Muscle of back (tissue), 11 donors: ENCODE results near the gene RALA. TPM values are rescaled to one million over a fixed set of nuclear protein-coding genes. Genes with fewer than 3 reads are reported as not detected.
"Not testable (repeated sequence)": the region's sequence is repeated elsewhere in the genome, so short reads cannot be mapped to it uniquely, and the experiment has no call there.

Experiments
- DNase-seq, 3 donors: peaks; one replicate each; pipeline versions ENCODE4 v3.0.0 to v3.0.0-alpha.2; 2013
- polyA plus RNA-seq, 10 donors: library from polyadenylated mRNA; unstranded; fragments of 120-200 nt; gene quantifications; one replicate each; pipeline ENCODE4 v1.2.1, GENCODE V29; 2013; ENCODE audit not compliant: insufficient read length in 10 of 10

The RALA gene
- polyA plus RNA-seq, 10 donors = 52.2 to 69.1 (median 56.7) TPM

DNA sequence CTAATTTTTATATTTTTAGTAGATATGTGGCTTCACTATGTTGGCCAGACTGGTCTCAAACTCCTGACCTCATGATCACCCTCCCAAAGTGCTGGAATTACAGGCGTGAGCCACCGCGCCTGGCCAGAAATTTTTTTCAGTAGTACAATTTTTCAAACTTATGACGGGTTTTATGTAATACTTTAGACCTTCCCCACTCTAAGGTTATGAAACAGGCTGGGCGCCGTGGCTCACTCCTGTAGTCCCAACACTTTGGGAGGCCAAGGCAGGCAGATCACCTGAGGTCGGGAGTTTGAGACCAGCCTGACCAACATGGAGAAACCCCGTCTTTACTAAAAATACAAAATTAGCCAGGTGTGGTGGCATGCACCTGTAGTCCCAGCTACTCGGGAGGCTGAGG, 56.5 kb downstream of the RALA start:
- DNase-seq = not testable (repeated sequence)

DNA sequence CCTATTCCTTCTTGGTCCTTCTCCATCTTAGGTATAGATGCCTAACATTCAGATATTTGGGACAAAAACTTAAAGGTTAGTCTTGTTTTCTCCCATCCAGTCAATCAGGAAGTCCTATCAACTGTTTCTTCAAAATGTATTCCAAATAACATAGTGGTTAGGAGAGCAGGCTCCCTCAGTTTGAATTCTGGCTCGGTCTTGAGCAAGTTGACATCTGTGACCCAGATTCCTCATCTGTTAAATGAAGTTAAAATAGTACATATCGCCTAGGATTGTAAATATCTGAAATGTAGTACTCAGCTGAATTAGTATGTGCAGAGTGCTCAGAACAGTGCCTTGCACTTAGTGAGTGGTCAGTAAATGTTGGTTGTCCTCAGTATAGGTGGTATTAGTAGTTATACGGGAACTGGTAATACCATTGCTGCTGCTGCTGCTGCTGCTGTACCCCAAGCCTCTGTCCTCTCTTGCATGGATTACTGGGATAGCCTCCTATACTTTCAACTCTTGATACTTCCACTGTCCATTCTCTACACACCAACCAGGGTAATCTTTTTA, 58.6 kb downstream of the RALA start:
- DNase-seq = peak in 1 of 3 donors; percentile 44

DNA sequence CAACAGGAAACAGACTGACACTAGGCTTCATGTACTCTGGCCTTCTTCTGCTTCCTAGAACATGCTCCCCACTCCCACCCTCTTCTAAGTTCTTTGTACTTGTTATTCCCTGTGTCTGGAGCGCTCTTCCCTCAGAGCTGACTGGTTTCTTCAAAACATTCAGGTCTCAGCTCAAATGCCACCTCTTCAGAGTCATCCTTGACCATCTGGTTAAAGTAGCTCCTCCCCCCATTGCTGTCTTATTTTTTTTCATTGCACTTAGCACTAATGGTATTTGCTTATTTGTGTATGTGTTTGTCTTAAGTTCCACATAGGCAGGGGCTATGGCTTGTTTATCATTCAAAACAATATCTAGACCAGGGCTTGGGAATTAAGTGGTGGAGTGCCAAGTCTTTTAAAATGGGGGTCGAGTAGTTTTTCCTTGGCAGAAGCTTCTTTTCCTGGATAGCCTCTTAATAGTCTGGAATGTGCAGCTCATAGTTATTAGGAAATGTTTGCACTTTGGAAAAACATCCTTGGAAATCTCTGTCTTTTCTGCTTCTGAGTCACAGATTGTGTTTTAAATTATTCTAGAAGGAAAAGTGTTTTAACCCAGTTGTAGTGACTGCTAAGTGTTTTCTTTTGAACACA, 60.0 kb downstream of the RALA start:
- peak; percentile 66 to 84 (median 67) for DNase-seq

DNA sequence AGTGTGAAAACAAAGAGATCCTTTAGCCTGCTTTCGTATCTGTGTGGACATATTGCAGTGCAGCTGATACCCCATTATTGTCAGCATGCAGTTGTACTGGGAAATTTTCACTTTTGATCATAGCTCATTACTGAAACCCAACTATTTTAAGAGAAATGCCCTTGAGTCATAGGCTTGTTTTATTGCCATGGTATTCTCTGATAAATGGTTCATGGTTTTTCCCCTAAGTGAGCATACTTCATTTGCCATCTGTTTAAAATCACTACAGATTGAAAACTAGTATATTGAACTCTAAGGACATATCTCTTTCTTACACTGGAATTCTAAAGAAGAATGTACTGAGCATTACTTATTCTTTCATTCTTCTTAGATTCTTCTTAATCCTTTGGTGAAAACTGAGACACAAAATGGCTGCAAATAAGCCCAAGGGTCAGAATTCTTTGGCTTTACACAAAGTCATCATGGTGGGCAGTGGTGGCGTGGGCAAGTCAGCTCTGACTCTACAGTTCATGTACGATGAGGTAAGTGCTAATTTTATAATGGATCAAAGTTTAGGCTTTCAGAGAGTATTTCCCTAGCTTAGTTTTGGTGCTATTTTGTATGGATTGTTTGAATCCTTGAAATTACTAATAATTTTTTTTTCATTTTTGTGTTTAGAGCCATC, 63.0 kb downstream of the RALA start:
- peak in 2 of 3 donors; percentile 43 to 50 for DNase-seq

DNA sequence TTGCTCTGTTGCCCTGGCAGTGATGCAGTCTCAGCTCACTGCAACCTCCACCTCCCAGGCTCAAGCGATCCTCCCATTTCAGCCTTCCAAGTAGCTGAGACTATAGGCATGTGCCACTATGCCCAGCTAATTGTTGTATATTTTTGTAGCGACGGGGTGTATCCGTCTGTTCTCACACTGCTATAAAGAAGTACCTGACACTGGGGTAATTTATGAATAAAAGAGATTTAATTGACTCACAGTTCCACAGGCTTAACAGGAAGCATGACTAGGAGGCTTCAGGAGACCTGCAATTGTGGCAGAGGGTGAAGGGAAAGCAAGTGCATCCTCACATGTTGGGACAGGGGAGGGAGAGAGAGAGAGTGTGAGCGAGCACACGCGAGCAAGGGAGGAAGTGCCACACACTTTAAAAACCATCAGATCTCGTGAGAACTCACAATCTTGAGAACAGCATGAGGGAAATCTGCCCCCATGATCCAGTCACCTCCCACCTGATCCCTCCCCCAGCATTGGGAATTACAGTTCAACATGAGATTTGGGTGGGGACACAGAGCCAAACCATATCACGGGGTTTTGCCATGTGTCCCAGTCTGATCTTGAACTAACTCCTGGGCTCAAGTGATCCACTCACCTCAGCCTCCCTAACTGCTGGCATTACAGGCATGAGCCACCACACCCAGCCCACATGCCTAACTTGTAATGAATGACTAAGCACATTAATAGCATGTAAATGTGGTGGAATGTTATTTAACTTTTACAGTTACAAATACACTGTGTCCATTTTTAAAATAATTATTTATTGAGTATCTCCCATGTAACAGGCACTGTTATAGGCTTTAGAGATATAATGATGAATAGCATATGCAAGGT, 65.5 kb downstream of the RALA start:
- no peak for DNase-seq

DNA sequence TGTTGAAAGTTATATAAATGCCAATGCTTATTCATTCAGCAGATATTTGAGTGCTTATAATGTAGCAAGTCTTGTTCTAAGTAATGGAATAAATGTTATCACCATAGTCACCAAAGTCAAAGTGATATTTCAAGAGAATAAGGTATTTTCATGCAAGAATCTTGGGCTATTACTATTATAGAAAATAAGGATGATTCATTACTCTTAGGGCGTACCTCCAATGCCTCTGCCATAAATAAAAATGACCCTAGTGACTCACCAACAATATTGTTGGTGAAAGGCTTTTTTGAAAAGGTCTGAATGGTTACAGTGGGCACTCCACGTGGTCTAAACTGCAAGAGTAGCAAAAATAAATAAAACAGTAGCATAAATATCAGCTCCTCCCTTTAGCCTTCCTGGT, 68.4 kb downstream of the RALA start:
- no peak for DNase-seq

DNA sequence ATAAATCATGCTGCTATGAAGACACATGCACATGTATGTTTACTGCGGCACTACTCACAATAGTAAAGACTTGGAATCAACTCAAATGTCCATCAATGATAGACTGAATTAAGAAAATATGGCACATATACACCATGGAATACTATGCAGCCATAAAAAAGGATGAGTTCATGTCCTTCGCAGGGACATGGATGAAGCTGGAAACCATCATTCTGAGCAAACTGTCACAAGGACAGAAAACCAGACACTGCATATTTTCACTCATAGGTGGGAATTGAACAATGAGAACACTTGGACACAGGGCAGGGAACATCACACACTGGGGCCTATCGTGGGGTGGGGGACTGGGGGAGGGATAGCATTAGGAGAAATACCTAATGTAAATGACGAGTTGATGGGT, 69.7 kb downstream of the RALA start:
- DNase-seq = not testable (repeated sequence)

DNA sequence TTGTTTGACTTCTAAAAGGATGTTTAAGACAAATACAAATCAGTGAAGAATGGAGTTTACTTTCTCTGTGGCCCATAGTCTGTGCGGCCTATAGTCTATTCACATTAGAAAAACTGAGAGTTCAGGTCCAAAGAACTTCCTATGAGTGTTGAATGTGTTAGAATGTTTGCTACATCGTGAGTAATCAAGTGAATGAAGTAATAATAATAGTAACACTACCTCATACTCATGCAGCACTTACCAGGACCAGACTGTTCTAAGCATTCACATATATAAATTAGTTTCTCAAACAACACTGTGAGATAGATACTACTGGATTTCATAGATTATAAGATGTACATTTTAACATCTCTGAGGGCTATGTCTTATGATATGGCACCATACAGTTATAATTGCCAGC, 70.4 kb downstream of the RALA start:
- DNase-seq = no peak

DNA sequence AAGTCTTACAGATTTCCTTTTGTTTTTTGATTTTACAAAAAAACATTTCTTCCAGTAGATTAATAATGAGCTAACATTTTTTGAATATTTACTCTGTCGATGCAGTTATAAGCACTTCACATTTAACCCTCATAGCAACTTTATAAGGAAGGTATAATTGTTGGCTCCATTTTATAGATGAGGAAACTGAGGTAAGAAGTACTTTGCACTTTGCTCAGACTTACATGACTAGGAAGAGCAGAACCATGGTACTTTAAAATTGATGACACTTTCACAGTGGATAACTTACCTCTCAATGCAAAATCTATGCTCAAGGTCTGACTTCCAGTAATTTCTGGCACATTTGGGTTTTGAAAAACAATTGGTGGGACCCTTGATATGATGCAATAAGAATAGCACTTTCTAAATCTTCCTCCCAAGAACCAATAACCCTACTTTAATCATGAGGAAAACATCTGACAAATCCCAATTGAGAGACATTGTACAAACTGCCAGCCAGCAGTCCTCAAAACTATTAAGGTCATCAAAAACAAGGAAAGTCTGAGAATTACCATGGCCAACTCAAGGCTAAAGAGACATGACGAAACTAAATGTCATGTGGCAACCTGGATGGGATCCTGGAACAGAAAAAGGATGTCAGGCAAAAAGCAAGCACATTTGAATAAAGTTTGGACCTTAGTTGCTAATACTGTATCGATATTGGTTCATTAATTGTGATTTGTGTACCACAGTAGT, 72.6 kb downstream of the RALA start:
- DNase-seq = no peak

DNA sequence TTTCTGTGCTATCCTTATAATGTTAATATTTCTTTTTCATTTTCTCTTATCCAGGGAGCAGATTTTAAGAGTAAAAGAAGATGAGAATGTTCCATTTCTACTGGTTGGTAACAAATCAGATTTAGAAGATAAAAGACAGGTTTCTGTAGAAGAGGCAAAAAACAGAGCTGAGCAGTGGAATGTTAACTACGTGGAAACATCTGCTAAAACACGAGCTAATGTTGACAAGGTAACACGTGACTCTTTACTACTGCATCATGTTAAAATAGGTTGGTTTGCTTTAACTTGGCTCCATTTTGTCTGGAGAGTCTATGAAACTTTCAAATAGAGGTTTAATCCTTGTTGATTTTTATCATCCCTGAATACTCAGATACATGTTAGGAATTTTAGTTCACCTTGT, 73.3 kb downstream of the RALA start:
- DNase-seq = no peak

DNA sequence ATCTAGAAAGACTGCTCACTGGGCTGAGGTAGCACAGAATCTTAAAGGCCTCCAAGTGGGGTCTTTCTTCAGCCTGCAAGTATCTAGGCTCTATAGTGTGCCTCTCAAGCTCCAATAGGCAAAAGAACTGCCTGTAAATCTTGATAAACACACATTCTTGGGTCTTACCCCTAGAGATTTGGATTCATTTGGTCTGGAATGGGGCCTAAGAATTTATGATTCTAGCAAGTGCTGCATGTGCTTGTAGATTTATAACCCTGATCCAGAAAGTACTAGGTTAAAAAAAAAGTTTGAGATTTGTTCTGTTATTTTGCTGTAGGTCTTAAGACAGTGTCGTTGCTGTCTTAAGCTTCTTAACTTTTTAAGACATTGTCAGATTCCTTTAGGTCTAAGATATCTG, 74.1 kb downstream of the RALA start:
- DNase-seq = no peak

DNA sequence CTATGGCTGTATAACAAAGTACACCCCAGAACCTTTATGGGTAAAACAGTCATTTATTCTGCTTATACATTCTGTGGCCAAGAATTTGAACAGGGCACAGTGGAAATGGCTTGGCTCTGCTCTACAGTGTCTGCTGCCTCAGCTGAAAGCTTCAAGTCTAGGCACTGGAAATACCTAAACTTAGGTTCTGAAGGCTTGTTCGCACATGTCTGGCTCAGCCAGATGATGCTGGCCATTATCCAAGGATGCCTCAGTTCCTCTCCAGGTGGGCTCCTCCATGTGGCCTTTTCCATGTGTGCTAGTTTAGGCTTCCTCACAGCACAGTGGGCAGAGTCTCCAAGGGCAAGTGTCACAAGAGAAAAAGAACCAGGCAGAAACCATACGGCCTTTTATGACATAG, 76.8 kb downstream of the RALA start:
- no peak for DNase-seq

DNA sequence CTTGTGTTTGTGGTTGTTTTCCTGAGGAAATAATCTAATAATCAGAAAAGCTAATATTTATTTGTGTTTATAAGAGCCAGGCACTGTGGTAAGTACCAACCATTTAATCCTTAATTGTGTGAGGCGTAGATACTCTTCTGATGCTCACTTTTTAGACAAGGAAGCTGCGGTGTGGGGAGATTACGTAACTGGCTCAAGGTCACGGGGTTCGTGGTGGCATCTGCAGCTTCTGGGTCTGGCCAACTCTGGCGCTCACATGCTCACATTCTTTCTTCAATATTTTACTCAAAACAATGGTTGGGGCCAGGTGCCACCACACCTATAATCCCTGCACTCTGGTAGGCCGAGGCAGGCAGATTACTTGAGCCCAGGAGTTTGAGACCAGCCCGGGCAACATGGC, 77.6 kb downstream of the RALA start:
- DNase-seq = no peak

DNA sequence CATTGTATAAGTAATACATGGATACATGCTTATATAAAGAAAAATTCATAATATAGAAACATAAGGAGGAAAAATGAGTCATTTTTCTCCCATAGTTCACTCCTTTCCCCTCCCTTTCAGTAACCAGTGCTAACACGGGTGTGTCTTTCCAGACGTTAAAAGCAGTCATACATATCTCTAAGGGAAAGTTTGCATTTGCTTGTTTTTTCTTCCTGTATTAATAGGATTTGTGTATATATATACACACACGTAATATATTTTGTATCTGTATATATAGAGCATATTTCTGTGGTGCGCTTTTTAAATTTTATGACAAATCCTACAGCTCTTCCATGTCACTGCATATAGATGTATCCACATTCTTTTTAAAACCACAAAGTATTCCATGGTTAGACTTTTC, 78.8 kb downstream of the RALA start:
- DNase-seq = no peak

DNA sequence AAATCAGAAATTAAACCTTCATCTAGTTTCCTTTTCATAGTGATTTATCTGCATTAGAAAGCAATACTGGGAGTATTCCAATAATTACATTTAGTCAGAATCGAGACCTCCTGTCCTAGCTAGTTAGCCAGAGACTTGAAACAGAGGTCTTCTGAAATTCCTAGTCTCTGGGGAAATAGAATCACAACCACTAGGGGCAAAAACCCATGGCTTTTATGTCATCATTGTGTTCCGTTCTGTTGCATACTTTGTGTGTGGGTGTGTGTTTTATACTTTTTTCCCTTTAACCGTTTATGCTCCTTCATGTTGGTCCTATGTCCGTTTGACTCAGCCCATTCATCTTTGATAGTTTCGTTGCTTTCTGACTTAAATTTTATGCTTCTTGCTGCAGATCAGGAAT, 79.8 kb downstream of the RALA start:
- no peak for DNase-seq

DNA sequence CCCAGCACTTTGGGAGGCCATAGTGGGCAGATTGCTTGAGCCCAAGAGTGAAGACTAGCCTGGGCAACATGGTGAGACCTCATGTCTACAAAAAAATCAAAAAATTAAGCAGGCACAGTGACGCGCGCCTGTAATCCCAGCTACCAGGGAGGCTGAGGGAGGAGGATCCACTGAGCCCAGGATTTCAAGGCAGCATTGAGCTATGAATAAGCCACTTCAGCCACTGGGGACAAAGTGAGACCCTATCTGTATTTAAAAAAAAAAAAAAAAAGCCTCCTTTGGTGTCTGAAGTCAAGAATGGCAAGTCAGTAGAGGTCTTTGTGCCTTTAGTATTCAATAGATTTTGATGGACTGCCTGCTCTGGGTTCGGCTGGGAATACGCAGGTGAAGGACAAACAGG, 85.7 kb downstream of the RALA start:
- no peak for DNase-seq

DNA sequence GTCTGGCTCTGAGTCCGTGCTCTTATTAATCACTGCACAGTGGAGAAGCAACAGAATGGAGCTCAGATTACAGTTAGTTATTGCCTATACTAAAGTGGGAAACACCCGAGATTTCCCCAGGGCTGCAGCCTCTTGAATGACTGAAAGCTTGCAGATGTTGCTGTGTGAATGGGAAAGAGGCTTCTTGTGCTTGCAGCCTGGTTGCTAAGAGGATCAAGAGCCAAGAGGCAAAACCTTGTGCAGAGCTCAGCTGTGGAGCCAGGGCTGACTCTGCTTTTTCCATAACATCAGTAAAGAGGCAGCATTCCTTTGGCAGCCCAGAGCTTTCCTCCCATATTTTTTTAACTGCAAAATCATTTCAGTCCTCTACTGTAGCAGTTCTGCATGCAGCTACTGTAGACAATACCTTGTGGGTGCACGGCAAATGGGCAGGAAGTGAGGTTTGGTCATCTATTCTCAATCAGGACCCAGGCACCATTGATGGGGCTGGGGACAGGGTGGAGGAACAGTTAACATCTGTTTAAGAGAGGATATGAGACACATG, 86.5 kb downstream of the RALA start:
- peak; percentile 93 to 98 (median 97) for DNase-seq

DNA sequence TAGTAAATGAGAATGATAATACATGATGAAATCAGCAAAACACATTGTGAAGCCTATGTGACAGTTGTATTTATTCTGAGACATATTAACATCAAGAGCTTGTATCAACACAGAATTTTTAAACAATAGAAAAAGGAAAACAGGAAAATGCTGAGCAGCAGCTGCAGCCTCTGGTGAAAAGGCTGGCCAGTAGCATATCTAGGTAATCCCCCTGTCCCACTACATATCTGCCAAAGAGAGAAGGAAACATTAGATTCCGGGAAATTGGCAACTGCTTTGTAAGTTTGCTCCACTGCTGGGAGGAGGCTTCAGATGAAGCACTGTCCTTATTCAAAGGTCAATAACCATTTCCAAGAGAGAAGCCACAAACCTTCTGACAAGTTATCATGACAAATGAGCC, 89.4 kb downstream of the RALA start:
- DNase-seq = peak in 1 of 3 donors; percentile 66

DNA sequence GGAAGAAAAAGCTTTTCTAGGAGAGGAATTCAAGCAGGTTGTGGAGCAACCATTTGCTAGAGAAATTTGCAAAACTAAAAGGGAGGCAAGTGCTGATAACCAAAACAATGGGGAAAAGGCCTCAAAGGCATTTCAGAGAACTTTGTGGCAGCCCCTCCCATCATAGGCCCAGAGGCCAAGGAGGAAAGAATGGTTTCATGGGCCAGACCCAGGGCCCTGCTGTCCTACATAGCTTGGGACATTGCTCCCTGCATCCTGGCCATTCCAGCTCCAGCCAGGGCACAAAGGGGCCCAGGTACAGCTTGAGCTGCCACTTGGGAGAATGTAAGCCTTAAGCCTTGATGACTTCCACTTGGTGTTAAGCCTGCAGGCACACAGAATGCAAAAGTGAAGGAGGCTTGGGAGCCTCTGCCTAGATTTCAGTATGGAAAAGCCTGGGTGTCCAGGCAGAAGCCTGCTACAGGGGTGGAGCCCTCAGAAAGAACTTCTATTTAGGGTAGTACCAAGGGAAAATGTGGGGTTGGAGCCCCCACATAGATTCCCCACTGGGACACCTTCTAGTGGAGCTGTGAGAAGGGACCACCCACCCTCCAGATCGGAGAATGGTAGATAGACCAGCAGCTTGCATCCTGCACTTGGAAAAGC, 91.2 kb downstream of the RALA start:
- no peak for DNase-seq

DNA sequence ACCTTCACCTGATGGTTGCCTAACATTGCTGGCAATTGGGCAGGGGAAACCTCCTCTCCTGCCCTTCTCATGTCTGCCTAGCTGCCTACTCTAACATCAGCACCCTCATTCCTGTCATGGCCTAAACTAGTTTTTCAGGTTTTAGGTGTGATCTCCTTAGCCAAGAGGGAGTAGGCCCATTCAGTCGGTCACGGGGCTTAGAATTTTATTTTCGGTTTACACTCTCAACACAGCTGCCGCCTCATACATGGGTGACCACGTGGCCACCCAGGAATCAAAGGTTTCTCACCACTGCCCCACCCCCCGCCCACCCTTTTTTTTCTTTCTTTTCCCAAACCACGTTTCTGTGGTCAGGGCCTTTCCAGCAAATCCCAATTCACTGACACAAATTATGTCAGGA, 97.2 kb downstream of the RALA start:
- DNase-seq = no peak

DNA sequence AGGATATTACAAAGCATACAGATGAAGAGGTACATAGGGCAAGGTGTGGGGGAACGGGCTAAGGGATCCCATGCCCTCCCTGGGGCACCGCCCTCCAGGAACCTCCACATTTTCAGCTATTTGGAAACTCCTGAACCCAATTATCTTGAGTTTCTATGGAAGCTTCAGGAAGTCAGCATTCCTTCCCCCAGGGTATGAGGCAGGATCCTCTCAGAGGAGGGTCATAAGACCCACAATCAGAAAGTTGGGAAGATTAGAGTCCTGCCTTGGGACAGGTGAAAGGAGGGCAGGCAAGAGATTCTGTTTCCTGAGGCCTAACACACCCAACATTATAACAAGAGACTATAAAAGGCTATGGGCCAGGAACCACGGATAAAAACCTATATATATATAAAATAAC, 98.0 kb downstream of the RALA start:
- DNase-seq = no peak
